ENCODE measurements around the gene HNRNPDL. TPM values are rescaled to one million over a fixed set of nuclear protein-coding genes. Genes with fewer than 3 reads are reported as not detected.

HNRNPDL gene
- total RNA-seq, 1 donor from 2014 or later, result 582 TPM

DNA sequence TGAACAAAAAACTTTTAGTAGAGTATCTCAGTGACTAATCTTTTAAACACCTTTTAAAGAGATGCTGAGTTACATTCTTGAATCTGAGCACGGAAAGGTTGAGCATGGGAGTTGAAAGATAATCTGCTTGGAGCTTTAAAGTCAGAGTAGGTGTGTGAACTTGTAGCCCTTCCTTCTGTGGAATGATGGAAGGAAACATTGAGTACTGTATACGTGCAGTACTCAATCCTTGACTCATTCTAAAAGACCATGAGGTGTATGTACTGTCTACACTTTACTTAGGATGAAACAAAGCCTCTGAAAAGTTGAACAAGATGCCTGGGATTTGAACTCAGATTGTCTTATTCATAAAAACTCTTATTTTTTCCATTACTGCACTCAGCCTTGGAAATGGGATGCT lies 3.5 kb upstream of the HNRNPDL start:
- H3K27ac Mint-ChIP-seq (ENCODE audit: unreplicated experiment), result no peak overlapping the region
- no peaks in the 10 kb centered on the region for H3K9me3 Mint-ChIP-seq
- H3K36me3 Mint-ChIP-seq (ENCODE audit: low read depth), result peaks cover 8% of the 10 kb centered on the region
- H3K4me3 Mint-ChIP-seq, result peak overlapping the region; percentile 60
- H3K27me3 Mint-ChIP-seq (ENCODE audit: low read depth), result peaks cover 8% of the 10 kb centered on the region
- TF ChIP-seq, protein P1, sequence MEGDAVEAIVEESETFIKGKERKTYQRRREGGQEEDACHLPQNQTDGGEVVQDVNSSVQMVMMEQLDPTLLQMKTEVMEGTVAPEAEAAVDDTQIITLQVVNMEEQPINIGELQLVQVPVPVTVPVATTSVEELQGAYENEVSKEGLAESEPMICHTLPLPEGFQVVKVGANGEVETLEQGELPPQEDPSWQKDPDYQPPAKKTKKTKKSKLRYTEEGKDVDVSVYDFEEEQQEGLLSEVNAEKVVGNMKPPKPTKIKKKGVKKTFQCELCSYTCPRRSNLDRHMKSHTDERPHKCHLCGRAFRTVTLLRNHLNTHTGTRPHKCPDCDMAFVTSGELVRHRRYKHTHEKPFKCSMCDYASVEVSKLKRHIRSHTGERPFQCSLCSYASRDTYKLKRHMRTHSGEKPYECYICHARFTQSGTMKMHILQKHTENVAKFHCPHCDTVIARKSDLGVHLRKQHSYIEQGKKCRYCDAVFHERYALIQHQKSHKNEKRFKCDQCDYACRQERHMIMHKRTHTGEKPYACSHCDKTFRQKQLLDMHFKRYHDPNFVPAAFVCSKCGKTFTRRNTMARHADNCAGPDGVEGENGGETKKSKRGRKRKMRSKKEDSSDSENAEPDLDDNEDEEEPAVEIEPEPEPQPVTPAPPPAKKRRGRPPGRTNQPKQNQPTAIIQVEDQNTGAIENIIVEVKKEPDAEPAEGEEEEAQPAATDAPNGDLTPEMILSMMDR (conservative IDR thresholded peaks at IDR 0.05), result no peak
- H3K4me1 Mint-ChIP-seq, result peaks cover 39% of the 10 kb centered on the region
- DNase-seq (ENCODE audit: low read depth, low spot score), result no peak

DNA sequence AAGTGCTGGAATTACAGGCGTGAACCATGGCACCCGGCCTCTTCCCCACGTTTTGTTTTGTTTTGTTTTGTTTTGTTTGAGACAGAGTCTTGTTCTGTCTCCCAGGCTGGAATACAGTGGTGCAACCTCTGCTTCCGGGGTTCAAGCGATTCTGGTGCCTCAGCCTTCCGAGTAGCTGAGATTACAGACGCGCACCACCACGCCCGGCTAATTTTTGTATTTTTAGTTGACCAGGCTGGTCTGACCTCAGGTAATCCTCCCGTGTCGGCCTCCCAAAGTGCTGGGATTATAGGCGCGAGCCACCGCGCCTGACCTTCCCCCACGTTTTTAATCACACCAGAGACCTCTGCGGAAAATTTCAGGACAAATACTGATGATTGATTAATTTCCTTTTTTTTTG lies 2.3 kb upstream of the HNRNPDL start:
- no peak overlapping the region for H3K27ac Mint-ChIP-seq (ENCODE audit: unreplicated experiment)
- H3K36me3 Mint-ChIP-seq (ENCODE audit: low read depth), result peaks cover 20% of the 10 kb centered on the region
- no peak for DNase-seq (ENCODE audit: low read depth, low spot score)
- peaks cover 43% of the 10 kb centered on the region for H3K4me1 Mint-ChIP-seq
- no peaks in the 10 kb centered on the region for H3K9me3 Mint-ChIP-seq
- peaks cover 13% of the 10 kb centered on the region for H3K27me3 Mint-ChIP-seq (ENCODE audit: low read depth)
- peak overlapping the region; percentile 99 for H3K4me3 Mint-ChIP-seq
- TF ChIP-seq, protein P1 (conservative IDR thresholded peaks at IDR 0.05), result no peak

- TF ChIP-seq, protein P1 (conservative IDR thresholded peaks at IDR 0.05), result no peak
- H3K27ac Mint-ChIP-seq (ENCODE audit: unreplicated experiment), result no peak overlapping the region
- no peak for DNase-seq (ENCODE audit: low read depth, low spot score)
- H3K4me3 Mint-ChIP-seq, result peak overlapping the region; percentile 99
- peaks cover 49% of the 10 kb centered on the region for H3K4me1 Mint-ChIP-seq
- H3K36me3 Mint-ChIP-seq (ENCODE audit: low read depth), result peaks cover 27% of the 10 kb centered on the region
- peaks cover 14% of the 10 kb centered on the region for H3K27me3 Mint-ChIP-seq (ENCODE audit: low read depth)
- H3K9me3 Mint-ChIP-seq, result no peaks in the 10 kb centered on the region
Observed at GRCh38 chr4:82431831-82432230, 1.6 kb upstream of the HNRNPDL start.

DNA sequence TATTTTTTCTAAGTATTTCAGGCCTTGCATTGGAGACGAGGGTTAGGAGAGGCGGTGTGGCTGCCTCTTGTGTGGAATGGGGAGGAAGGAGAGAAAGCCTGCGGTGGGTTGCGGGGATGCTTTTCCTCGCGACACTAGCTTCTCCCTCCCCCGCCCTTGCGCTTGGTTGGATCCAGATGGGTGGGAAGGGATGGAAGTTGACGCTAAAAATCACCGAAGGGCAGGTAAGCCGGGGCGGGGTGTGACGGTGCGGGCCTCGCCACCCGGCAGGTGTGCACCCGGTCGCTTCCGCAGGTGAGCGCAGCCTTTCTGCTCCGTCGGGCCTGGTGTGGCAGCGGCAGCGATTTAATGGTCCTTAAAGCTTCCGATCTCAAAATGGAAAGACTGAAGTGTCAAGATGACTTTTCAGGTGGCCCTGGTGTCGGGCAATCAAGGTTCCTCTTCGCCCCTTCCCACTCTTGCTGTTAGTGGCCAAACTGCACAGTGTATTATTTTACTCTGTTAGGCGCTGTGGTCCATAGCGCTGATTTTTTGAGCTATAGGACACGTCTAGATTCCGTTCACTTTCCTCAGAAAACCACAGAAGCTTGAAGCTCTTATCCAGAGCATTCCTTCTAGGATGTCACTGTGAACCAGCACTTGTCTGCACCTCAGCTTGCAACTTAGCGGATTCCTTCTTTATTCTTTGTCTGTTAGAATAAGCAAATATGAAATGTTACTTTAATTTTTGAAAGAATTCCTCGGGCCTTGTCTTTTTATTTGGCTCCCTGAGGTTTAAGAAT lies 893 bp upstream of the HNRNPDL start:
- no peak for DNase-seq (ENCODE audit: low read depth, low spot score)

DNA sequence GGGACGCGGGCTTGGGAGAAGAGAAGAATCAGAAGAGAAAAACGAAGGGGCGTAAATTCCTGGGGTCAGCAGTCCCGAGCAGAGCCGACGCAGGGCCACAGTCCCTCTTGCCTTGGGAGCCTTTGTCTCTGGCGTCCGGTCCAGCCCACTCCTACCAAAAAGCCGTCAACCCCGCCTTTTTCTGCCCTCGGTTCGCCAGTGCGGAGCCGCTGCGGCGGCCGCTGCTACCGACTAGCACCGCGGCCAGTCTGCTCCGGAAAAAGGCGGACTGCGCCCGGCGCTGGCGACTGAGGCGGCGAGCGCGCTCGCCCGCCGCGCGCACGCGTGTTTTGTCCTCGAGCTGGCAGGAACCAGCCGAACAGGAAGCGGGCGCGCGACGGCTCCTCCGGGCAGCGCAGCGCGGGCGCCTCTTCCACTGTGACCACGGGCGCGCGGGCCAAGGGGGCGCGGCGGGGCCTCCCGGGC lies 502 bp downstream of the HNRNPDL start:
- peaks cover 43% of the 10 kb centered on the region for H3K36me3 Mint-ChIP-seq (ENCODE audit: low read depth)

More for the DNA sequence above, 893 bp upstream of the HNRNPDL start:
- Mint-ChIP-seq H3K4me1 (peaks cover 56% of the 10 kb centered on the region), H3K27me3 (ENCODE audit: low read depth) (peaks cover 17% of the 10 kb centered on the region), H3K27ac (ENCODE audit: unreplicated experiment) (peak overlapping the region; percentile 90), H3K36me3 (ENCODE audit: low read depth) (peaks cover 34% of the 10 kb centered on the region), H3K9me3 (no peaks in the 10 kb centered on the region), H3K4me3 (peak overlapping the region; percentile 99)
- TF ChIP-seq, protein P1 (conservative IDR thresholded peaks at IDR 0.05), result no peak

More for the DNA sequence above, 502 bp downstream of the HNRNPDL start:
- Mint-ChIP-seq H3K9me3 (no peaks in the 10 kb centered on the region), H3K27ac (ENCODE audit: unreplicated experiment) (peak overlapping the region; percentile 100), H3K27me3 (ENCODE audit: low read depth) (peaks cover 17% of the 10 kb centered on the region), H3K4me1 (peaks cover 69% of the 10 kb centered on the region), H3K4me3 (peak overlapping the region; percentile 99)
- no peak for DNase-seq (ENCODE audit: low read depth, low spot score)
- TF ChIP-seq, protein P1 (conservative IDR thresholded peaks at IDR 0.05), result no peak

Data from neural crest cell (in vitro differentiated cells).